ENCODE data around the gene ARHGAP44.
A peak's percentile ranks its signal among the peaks of the same experiment; 100 is the strongest.

The ARHGAP44 gene

DNA sequence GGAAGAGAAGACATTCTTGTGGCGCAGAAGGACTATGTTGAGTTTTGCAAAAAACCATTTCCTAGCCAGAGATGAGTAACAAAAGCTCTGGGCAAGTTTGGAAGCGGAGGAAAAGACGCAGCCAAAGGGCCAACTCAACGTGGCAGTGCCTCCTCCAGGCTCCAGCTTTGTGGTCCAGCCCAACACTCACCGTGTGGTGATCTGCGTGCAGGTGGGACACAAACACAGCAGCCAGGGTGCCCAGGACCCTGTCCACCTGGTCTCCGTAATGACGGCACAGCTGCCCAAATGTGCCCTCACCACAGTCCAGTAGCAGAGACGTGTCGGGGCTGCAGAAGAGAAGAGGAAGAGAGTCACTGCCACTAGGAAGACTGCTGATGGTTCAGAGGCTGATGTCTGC lies 207.1 kb downstream of the ARHGAP44 start:
- no peak for DNase-seq

DNA sequence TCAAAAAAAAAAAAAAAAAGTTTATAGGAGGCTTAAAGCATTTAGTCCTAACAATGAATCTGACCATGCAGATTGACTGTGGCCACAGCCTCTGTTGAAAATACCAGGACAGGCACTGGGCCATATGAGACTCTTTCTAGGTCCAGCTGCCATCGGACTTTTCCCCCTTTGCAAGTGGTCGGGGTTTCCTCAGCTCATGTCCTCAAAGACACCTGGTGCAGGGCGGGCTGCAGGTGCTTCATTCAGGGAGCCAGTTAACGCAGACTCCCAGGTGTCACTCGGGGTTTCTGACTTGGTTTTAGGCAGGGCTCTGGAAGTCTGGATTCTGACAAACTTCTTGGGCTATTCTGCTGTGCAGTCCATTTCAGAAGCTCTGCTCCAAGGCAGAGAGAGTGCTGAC lies 207.6 kb downstream of the ARHGAP44 start:
- DNase-seq = no peak

DNA sequence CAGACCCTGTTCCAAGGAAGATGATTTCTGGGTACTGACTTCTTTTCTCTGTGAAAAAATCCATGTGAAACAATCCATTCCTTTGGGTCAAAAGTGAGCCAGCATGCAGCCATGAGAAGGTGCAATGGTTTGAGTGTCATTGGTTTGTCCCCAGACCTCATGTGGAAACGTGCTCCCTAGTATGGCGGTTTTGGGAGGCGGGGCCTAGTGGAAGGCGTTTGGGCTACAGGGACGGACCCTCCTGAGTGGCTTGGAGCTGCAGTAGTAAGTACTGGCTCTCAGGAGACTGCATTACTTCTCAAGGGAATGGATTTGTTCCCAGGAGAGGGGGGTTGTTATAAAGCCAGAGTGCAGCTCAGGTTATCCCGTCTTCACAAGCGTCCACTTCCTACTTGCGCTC lies 209.2 kb downstream of the ARHGAP44 start:
- DNase-seq = no peak

DNA sequence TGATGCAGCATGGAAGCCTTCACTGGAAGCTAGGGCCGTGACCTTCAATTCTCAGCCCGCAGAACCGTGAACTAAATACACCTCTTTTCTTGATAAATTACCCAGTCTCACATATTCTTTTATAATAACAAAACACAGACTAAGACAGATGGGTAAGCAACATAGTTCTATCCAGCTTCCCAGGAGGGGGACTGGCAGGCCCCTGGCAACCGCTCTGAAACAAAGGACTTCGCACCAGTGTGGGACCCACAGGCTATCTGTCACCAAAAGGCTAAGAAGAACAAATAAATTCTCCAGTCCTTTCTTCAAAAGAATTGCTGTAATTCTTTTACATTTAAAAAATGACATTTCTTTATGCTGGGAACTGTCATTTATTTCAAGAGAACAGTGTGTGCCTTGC lies 209.6 kb downstream of the ARHGAP44 start:
- no peak for DNase-seq

DNA sequence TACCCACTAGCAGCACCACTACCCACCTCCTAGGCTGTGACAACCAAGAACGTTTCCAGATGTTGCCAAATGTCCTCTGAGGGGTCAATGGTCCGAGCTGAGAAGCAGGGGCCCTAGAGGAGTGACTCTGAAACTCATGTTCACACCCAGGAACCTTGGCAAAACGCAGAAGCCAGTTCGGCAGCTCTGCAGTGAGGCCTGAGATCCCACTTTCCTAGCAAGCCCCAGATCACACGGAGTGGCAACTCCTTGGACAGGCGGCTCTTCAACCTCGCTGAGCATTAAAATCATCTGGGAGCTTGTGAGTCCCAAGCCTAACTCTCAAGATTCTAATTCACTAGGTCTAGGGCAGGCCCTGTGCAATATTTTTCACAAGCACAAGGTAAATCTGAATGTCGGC lies 211.3 kb downstream of the ARHGAP44 start:
- DNase-seq = no peak

DNA sequence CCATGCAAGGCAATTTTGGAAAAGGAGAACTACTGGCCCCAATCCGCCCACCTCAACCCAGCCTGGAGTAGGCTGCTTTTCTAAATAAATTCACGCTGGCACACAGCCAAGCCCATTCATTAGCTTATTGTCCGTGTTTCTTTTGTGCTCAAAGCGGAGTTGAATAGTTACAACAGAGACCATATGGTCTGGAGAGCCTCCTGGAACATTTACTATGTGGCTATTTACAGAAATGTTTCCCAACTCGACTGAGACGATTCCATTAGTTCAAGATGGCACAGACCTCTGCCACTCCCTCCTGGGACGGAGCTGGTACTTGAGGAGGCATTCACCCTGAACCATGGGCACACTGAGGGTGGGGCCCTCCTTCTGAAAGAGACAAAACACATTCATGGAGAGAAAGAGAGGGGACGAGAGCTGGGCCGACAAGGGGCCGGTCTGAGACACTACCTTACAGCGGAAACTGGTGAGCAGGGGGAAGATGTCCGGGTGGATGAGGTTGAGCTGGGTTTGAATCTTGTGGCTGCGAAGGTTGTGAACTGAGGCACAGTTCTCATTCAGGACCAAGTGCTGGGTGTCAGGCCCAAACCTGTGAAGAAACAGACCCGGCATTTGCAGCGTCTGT lies 212.8 kb downstream of the ARHGAP44 start:
- DNase-seq = no peak

DNA sequence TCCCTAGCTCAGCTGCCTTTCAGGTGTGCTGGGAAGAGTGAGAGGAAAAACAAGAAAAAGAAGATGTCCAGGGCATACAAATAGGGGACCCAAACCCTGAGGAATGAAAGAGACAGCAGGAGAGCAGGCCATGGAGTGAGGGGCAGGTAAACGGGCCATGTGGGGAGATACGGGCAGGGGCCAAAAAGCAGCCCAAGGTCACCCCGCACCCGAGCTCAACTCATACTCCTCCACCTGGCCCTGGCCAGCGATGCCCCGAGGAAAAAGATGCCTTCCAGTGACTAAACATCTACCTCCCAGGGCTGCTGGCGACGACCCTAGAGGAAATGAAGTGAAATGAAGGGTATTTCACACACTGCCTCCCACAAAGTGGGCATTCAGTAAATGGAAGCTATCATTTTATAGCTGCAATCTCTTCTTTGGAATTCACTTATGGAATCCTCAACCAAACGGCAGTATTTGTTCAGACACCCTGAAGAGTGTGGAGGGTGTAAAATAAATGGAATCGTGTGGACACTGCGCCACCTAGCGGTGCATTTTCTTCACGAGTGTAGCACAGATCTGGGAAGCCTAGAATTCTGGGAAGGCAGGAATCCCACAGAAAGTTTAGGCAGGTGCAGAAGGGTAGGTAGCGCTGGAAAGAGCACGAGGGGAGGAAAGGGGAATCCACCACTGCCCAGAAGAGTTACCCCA lies 213.6 kb downstream of the ARHGAP44 start:
- no peak for DNase-seq

DNA sequence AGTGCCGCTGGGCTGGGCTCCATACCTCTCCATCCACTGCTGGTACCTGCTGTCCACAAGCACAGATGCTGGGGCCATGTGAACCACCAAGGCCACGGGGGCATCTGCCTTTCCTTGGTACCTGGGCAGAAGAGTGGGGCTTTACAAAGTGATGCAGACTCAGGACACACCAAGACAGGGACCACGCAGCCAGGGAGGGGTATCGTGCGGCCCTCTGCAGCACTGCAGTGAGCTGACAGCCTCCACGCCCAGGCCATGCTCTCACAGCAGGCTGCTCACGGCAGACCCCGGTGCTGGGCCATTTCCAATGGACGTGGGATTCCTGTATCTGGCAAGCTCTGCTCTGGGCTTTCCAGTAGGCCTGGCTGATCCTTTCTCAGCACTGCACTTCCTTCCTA lies 214.2 kb downstream of the ARHGAP44 start:
- DNase-seq = no peak

DNA sequence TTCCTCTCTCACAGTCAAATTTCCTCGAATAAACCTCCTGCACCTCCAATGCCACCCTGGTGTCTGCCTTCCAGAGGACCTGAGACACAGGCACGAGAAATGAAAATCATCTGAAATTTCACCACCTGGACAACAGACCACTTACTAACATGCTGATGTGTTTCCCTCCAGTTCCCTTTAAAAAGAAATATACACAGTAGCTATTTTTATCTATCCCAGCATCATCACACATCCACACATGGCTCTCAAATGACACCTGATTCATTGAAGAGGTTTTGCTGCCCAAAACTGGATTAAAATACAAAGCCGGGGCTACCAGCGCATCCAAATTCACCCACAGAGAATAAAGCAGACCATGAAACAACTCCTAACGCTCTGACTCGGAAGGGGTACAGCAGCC lies 214.6 kb downstream of the ARHGAP44 start:
- DNase-seq = no peak

DNA sequence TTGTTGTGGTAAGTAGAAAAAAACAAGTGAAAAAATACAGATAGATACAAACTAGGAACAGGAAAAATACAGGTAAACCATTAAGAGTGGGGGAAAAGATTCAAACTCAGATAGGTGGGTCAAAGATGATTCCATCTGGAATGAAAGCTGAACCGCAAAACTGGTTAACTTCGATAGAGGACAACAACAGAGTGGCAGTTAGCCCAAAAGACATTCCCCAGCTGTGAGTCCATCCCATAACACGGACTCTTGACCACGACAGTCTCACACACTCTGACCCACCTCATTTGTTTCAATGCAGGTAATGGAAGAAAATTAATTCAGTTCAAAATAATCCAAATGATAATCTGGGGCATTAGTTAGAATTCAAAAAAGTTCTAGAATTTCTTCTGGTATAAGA lies 215.0 kb downstream of the ARHGAP44 start:
- DNase-seq = no peak

DNA sequence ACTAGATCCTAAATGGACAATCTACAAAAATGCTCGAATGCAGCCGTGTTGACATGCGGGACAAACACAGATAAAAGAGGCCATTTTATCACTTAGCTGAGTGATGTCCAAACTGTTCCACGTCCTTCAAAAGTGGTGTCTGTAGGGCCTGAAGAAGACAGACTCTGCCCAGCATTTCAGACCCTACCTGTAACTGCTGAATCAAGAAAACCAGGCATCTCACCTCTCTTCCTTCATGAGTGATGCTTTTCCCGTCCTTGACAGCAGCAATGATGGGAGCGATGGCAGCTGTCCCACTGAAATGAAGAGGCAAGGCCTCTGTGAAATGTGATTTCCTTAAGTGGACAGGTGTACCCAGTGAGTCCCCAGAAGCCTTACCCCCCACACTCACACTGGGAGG lies 216.2 kb downstream of the ARHGAP44 start:
- DNase-seq = no peak

DNA sequence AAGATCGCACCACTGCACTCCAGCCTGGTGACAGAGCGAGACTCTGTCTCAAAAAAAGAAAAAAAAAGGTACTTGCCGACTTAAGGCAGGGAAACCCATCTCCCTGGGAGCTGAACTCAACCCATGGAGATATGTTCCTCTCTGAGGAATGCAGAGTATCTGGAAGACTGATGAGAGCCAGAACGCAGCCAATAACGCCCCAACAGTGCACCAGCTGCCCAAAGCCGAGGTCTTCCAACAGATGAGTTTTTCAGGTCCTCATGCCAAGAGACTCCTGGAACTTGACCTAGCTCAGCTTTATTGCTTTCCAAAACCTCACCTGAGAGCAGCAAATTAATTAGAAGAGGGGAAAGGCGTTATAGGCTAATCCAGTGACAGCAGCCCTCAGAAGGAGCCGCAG lies 219.2 kb downstream of the ARHGAP44 start:
- no peak for DNase-seq

DNA sequence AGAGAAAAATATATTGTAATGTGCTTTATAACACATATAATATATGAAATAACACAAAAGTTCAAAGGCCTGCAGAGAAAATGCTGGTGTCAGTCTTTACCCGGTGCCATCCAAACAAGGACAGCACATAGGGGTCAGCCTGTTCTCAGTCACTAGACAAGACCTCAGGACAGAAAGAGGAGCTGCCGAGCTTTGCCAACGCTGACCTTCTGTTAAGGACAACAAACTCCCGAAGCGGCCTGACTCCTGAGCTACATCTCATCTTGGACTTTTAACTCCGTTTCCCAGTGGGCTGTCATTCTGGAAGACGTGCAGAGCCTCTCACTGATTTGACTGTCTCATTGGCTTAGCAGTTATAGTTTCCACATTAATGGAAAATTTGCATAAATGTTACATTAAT lies 221.7 kb downstream of the ARHGAP44 start:
- no peak for DNase-seq

DNA sequence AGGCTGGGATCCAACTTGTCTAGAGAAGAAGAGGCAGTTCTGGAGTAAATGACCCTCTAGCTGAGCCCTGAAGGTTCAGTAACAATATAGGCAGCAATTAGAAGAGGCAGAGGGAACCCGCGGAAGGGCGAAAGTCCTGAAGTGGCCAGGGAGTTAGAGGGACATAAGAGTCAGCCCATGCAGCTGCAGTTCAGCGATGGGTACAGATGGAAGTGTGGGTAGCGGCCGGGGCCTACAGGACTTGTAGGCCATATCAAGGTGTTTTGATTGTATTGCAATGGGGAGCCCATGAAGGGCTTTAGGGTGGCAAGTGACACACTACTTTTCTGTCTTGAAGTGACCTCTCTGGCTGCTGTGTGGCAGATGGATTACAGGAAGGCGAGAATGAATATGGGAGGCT lies 225.5 kb downstream of the ARHGAP44 start:
- DNase-seq = no peak

DNA sequence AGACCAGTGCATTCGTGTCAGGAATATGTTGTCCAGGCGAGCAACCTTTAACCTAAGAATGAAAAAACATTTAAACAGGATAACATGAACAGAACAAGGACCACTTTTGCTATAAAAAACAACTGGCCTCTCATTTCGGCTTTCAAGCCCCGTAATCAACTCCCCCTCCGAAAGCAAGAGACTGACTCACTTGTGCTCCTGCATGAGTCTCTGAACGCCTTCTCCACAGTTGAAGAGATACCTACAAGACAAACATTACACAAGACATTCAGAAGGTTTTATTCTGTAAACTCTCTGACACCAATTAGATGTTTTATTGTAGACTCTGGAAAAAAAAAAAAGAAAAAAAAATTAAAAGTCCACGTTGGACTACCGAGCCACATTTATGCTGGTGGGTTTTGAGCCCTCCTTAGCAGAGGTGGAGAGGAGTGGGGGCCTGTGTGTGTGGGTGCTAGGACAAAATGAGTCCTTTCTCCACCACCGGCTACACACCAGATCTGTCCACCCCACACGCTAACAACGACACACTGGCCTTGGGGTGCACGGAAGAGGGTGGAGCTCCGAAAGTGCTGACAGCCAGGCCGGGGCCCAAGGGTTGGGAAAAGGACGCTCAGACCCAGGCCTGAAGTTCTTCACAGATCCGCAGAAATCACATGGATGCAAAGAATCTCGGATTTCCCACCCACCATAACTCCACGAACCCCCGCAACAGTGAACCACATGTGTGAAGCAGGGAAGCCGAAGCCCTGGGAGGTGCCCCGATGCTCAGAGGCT lies 227.8 kb downstream of the ARHGAP44 start:
- DNase-seq = no peak

DNA sequence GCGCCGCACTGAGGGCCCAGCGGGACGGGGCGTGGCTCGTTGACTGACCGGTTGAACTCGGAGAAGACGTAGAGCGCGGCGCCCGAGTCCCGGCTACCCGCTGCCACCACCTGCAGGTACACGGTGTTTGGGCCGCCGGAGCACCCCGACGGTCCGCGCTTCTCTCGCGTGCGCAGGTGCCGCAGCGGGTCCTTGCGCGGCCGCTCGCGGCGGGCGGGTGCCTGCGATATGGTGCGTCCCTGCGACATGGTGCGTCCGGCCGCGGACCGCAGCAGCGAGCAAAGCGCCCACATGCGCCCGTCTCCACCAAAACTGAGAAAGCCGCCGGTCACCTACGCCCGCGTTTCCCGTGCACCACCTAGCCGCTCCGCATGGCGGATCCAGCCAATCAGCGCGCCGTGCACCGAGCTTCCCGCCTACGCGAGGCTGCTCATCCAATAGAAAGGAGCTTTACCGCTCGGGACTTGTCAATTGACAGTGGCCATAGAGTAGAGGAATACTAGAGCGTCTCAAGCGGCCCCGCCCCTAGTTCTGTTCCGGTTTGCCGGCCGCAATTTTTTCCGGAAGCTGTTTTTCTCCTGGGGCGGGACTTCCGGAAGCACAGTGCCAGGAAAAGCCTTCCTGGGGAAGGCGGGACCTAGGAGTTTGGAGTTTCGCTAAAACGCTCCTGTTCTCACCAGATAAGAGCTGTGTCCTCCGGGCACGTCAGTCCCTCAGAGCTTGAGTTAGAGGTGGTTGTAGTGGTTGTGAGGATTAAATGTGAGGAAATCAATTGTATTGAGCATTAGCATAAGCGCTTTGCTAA lies 228.6 kb downstream of the ARHGAP44 start, which contains the start of gene ELAC2:
Gene ELAC2 (minus strand): TSS at position 373 of the 805 bp plus-strand sequence. CDS start 80 bp downstream, at position 293.
- DNase-seq = peak; percentile 51

DNA sequence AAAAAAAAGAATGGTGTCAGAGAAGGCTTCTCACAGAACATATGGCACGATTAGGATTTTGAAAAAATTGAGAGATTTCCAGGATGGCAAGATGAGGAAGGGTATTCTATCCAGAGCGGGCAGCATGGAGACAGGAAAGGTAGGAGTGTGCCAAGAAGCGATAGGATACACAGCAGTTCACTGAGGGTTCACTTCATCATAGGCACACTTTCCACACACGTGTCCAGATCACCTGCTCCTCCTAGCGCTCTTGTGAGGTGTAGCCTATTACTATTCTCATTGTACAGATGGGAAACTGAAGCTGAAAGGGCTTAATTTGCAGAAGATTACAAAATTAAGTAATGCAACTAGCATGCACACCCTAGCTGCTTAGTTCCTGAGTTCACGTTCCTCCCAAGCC lies 234.7 kb downstream of the ARHGAP44 start:
- DNase-seq = no peak

DNA sequence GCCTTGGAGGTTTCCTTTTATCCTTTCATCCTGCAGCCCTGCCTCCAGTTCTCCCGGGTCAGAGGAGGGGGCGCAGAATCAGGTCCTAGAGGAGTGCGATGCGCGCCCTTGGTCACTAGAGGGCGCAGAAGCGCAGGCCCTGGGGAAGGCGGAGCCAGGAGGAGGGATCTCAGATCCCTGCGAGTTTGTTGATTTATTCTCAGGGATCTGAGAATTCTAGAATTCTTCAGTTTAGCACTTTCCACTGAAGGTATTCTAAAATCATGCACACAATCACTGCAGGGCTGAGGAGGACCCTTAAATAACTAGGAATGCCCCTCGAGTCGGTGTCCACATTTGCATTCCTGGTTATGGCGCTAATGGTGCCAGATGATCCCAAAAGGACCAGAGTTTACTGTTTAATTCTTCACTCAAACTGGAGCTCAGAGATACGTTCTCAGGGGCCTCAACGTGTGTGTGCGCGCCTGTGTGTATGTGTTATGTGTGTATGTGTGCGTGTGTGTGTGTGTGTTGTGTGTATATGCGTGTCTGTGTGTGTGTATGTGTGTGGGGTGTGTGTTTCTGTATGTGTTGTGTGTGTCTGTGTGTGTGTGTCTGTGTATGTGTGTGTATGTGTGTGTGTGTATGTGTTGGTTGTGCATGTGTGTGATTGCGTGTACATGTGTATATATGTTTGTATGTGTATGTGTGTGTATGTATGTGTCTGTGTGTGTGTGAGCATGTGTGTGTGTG lies 235.4 kb downstream of the ARHGAP44 start:
- no peak for DNase-seq

DNA sequence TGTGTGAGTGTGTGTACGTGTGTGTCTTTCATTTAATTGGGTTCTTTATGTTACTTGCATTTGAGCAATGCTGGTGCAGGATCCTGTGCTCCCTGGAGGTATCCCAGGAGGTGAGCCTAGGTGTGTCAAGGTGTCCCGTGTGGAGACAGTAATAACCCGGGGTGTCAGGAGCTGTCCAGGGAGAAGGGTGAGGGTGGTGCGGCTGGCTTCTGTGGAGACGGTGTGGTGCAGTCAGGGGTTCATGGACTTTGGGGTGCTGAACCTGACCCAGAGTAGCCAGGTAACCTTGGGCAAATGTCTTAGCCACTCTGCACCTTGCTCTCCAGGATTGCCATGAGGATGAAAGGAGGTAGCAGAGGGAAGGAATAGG lies 235.9 kb downstream of the ARHGAP44 start:
- no peak for DNase-seq

DNA sequence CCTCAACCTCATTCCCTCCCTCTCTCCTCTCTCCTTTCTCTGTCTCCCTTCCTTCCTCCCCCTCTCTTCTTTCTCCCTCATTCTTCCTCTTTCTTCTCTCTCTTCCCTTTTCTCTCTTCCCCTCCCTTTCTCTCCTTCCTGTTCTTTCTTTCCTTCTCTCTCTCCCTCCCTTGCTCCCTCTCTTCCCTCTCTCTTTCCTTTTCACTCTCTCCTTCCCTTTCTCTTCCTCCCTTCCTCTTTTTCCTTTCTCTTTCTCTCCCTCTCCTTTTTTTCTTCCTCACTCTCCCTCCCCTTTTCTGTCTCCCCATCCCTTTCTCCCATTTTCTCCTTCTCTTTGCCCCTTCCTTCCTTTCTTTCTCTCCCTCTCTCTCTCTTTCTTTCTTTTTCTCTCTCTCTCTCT lies 236.4 kb downstream of the ARHGAP44 start:
- no peak for DNase-seq

DNA sequence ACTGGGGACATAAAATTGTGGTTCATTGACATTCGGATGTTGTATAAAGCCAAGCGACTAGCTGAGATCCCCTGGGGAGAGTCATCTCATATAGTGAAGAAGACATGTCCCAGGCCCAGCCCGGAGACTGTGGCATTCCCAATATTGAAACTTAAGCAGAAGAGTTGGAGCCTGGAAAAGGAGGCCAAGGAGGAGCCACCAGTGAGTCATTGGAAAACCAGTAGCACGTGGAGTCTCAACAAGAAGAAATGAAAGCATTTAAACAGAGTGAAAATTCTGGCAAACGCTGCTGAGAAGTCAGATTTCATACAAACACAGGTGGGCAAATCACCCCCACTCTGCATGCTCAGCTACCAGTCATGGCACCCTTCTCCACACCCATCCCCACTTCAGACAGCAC lies 237.9 kb downstream of the ARHGAP44 start:
- DNase-seq = no peak

DNA sequence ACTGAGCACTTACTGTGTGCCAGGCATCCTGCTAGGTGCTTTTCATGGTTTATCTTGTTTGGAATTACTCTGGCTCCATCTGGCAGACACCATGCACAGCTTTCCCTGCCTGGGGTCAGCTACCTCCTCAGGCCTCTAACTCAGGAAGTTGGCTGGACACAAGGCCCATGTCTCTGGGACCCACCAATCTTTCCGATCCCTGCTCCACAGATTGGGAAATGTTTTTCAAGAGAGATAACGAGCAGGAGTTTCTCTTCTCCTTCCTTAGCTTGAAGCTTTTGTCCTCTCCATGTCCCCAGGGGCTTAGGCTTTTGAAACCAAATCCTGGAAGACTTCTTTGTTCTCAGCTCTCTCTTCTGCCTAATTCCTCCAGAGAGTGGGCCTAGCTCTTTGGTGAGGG lies 240.0 kb downstream of the ARHGAP44 start:
- no peak for DNase-seq

DNA sequence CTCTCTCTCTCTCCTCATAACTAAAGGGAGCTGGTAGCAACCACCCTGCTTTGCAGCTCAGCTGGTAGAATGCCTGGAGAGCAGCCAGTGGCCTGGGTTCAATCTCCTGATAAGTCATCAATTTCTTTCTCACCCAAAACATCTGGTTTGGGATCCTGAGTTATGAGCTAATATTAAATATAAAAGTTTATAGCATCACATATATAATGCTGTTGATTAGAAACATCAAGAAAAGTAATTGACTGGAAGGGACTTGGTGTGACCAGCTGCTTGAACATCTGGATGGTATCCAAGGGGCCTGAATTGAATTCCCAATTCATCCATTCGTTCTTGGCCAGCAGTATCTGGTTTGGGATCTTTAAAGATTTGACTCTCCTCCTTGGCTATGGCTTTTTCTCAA lies 240.8 kb downstream of the ARHGAP44 start:
- no peak for DNase-seq
